NB4 (cell line): Measurements from ENCODE around the gene CRTAP.

Source experiments
- CTCF ChIP-seq: IDR thresholded peaks from one replicate; pipeline ENCODE4 v1.5.1; 2012; ENCODE audit warnings: low read depth, low read length
- POLR2A ChIP-seq: IDR thresholded peaks from 2 replicates; pipeline ENCODE4 v1.6.1; 2011; ENCODE audit warnings: mild to moderate bottlenecking; ENCODE audit not compliant: insufficient read length; ENCODE audit errors: extremely low read depth

- TF ChIP-seq CTCF (no peak), POLR2A (no peak)
Measured at GRCh38 chr3:33130144-33130543, 16.3 kb downstream of the CRTAP start.
